Trophoblast cell (in vitro differentiated cells and primary cell): Measurements from ENCODE around the gene CRADD.

Source experiments
- DNase-seq, 2 donors: peaks; one replicate each; pipeline ENCODE4 v3.0.0-alpha.2; 2016
- H2AFZ ChIP-seq: 2 replicates; pipeline ENCODE4 v1.6.1; 2013; ENCODE audit warnings: low read length, moderate library complexity, mild to moderate bottlenecking; ENCODE audit not compliant: insufficient read depth, poor library complexity
- H2AK5ac ChIP-seq: 2 replicates; pipeline ENCODE4 v1.6.1; 2013; ENCODE audit warnings: mild to moderate bottlenecking, low read length
- H2BK120ac ChIP-seq: 2 replicates; pipeline ENCODE4 v1.6.1; 2013; ENCODE audit warnings: low read length, mild to moderate bottlenecking, moderate library complexity; ENCODE audit not compliant: insufficient read depth, poor library complexity
- H2BK12ac ChIP-seq: 2 replicates; pipeline ENCODE4 v1.6.1; 2013; ENCODE audit warnings: mild to moderate bottlenecking, low read length, moderate library complexity
- H2BK5ac ChIP-seq: 2 replicates; pipeline ENCODE4 v1.6.1; 2013; ENCODE audit warnings: low read length, low read depth, moderate library complexity, mild to moderate bottlenecking; ENCODE audit not compliant: poor library complexity
- H3K14ac ChIP-seq: 2 replicates; pipeline ENCODE4 v1.6.1; 2013; ENCODE audit warnings: mild to moderate bottlenecking, low read length
- H3K18ac ChIP-seq: 2 replicates; pipeline ENCODE4 v1.6.1; 2013; ENCODE audit warnings: mild to moderate bottlenecking, low read length
- H3K23ac ChIP-seq: 2 replicates; pipeline ENCODE4 v1.6.1; 2013; ENCODE audit warnings: low read length
- H3K27ac ChIP-seq: 2 replicates; pipeline ENCODE4 v1.5.1; 2013; ENCODE audit warnings: low read depth, mild to moderate bottlenecking, inconsistent platforms, low read length, moderate library complexity
- H3K27me3 ChIP-seq: 2 replicates; pipeline ENCODE4 v1.6.1; 2013; ENCODE audit warnings: inconsistent platforms, mild to moderate bottlenecking, low read length, moderate library complexity; ENCODE audit not compliant: insufficient read depth
- H3K36me3 ChIP-seq, 2 experiments: 1 replicate in 1 of 2; 2 replicates in 1 of 2; pipeline ENCODE4 v1.6.1; 2013; ENCODE audit warnings: low read length in 2 of 2, mild to moderate bottlenecking in 2 of 2, moderate library complexity in 1 of 2; ENCODE audit not compliant: insufficient read depth in 2 of 2, control insufficient read depth in 1 of 2
- H3K4ac ChIP-seq: 2 replicates; pipeline ENCODE4 v1.6.1; 2013; ENCODE audit warnings: low read depth, mild to moderate bottlenecking, low read length, moderate library complexity
- H3K4me1 ChIP-seq, 2 experiments: 1 replicate in 1 of 2; 2 replicates in 1 of 2; pipeline ENCODE4 v1.6.1; 2013; ENCODE audit warnings: low read length in 2 of 2, mild to moderate bottlenecking in 2 of 2, moderate library complexity in 1 of 2; ENCODE audit not compliant: insufficient read depth in 2 of 2, control insufficient read depth in 1 of 2
- H3K4me2 ChIP-seq: 2 replicates; pipeline ENCODE4 v1.6.1; 2013; ENCODE audit warnings: inconsistent platforms, mild to moderate bottlenecking, low read length, moderate library complexity
- H3K4me3 ChIP-seq: 2 replicates; pipeline ENCODE4 v1.5.1; 2013; ENCODE audit warnings: mild to moderate bottlenecking, low read depth, low read length, inconsistent platforms
- H3K79me1 ChIP-seq: one replicate; pipeline ENCODE4 v1.6.1; 2013; ENCODE audit warnings: low read length
- H3K79me2 ChIP-seq: 2 replicates; pipeline ENCODE4 v1.6.1; 2013; ENCODE audit warnings: low read length, mild to moderate bottlenecking; ENCODE audit not compliant: control insufficient read depth, insufficient read depth, poor library complexity
- H3K9ac ChIP-seq: 2 replicates; pipeline ENCODE4 v1.6.1; 2013; ENCODE audit warnings: mild to moderate bottlenecking, low read length
- H3K9me3 ChIP-seq: 2 replicates; pipeline ENCODE4 v1.6.1; 2013; ENCODE audit warnings: low read depth, mild to moderate bottlenecking, control low read depth, inconsistent platforms, low read length; ENCODE audit not compliant: insufficient read depth
- H4K12ac ChIP-seq: 2 replicates; pipeline ENCODE4 v1.6.1; 2013; ENCODE audit warnings: low read depth, mild to moderate bottlenecking, low read length, moderate library complexity
- H4K8ac ChIP-seq: 2 replicates; pipeline ENCODE4 v1.6.1; 2013; ENCODE audit warnings: low read depth, mild to moderate bottlenecking, low read length, moderate library complexity
- H4K91ac ChIP-seq: one replicate; pipeline ENCODE4 v1.6.1; 2013; ENCODE audit warnings: low read depth, mild to moderate bottlenecking, low read length, moderate library complexity
- WGBS: extraction: QIAGEN DNeasy Blood & Tissue Kit; methylation state at CpG from one replicate; pipeline ENCODE4 v1.1.7; 2013; ENCODE audit warnings: missing lambda C conversion rate; ENCODE audit not compliant: insufficient read length, insufficient coverage; ENCODE audit errors: extremely low coverage; 5-methylcytosine and 5-hydroxymethylcytosine counted together

The CRADD gene

GRCh38 chr12:93762912-93763553 is 85.9 kb downstream of the CRADD start:
- Histone ChIP-seq H3K4me2 (no peak overlapping the region), H4K12ac (no peak overlapping the region), H3K23ac (no peak overlapping the region), H3K18ac (no peak overlapping the region), H2AFZ (no peak overlapping the region), H3K79me2 (no peaks in the 10 kb centered on the region), H3K14ac (no peak overlapping the region), H2BK5ac (no peak overlapping the region), H3K4me1 (no peaks in the 10 kb centered on the region), H3K4me3 (no peak overlapping the region), H3K79me1 (no peaks in the 10 kb centered on the region), H3K9ac (no peak overlapping the region), H4K91ac (no peak overlapping the region), H3K27me3 (no peaks in the 10 kb centered on the region), H4K8ac (no peak overlapping the region), H3K27ac (no peak overlapping the region), H3K4ac (no peak overlapping the region), H3K36me3 (no peaks in the 10 kb centered on the region), H3K9me3 (no peaks in the 10 kb centered on the region), H2BK12ac (no peak overlapping the region), H2AK5ac (no peak overlapping the region), H2BK120ac (no peak overlapping the region)
- WGBS, result no CpG with 5 or more reads among the region's 3 CpGs
- no peak for DNase-seq

- no peak overlapping the region for H3K23ac ChIP-seq
- no peaks in the 10 kb centered on the region for H3K36me3 ChIP-seq
- no peak overlapping the region for H3K18ac ChIP-seq
- WGBS, result no CpG with 5 or more reads among the region's 3 CpGs
- no peak overlapping the region for H2BK12ac ChIP-seq
- H3K4ac ChIP-seq, result no peak overlapping the region
- no peak overlapping the region for H4K8ac ChIP-seq
- H3K4me3 ChIP-seq, result no peak overlapping the region
- no peaks in the 10 kb centered on the region for H3K79me1 ChIP-seq
- no peak overlapping the region for H2BK120ac ChIP-seq
- no peaks in the 10 kb centered on the region for H3K4me1 ChIP-seq
- no peak overlapping the region for H3K27ac ChIP-seq
- no peak overlapping the region for H4K12ac ChIP-seq
- H3K4me2 ChIP-seq, result no peak overlapping the region
- H3K79me2 ChIP-seq, result no peaks in the 10 kb centered on the region
- no peaks in the 10 kb centered on the region for H3K9me3 ChIP-seq
- H2AFZ ChIP-seq, result no peak overlapping the region
- no peak overlapping the region for H3K14ac ChIP-seq
- DNase-seq, result no peak
- no peaks in the 10 kb centered on the region for H3K27me3 ChIP-seq
- H4K91ac ChIP-seq, result no peak overlapping the region
- no peak overlapping the region for H2AK5ac ChIP-seq
- no peak overlapping the region for H2BK5ac ChIP-seq
- no peak overlapping the region for H3K9ac ChIP-seq
Measured at GRCh38 chr12:93763746-93764147, 86.6 kb downstream of the CRADD start.

- Histone ChIP-seq H4K8ac (no peak overlapping the region), H3K79me2 (no peaks in the 10 kb centered on the region), H3K4me2 (no peak overlapping the region), H3K9ac (no peak overlapping the region), H3K18ac (no peak overlapping the region), H3K14ac (no peak overlapping the region), H2BK5ac (no peak overlapping the region), H3K4me1 (no peaks in the 10 kb centered on the region), H4K12ac (no peak overlapping the region), H2AK5ac (no peak overlapping the region), H3K4ac (no peak overlapping the region), H3K4me3 (no peak overlapping the region), H2BK120ac (no peak overlapping the region), H3K23ac (no peak overlapping the region), H3K9me3 (no peaks in the 10 kb centered on the region), H2AFZ (no peak overlapping the region), H3K36me3 (no peaks in the 10 kb centered on the region), H3K79me1 (no peaks in the 10 kb centered on the region), H4K91ac (no peak overlapping the region), H3K27me3 (no peaks in the 10 kb centered on the region), H3K27ac (no peak overlapping the region), H2BK12ac (no peak overlapping the region)
- no peak for DNase-seq
- WGBS, result no CpG with 5 or more reads among the region's 2 CpGs
Measured at GRCh38 chr12:93766371-93766770, 89.2 kb downstream of the CRADD start.

- H3K4me2 ChIP-seq, result no peak overlapping the region
- no peak overlapping the region for H3K9ac ChIP-seq
- H3K36me3 ChIP-seq, result no peaks in the 10 kb centered on the region
- no peaks in the 10 kb centered on the region for H3K9me3 ChIP-seq
- H2AK5ac ChIP-seq, result no peak overlapping the region
- H2BK12ac ChIP-seq, result no peak overlapping the region
- H3K4ac ChIP-seq, result no peak overlapping the region
- no peaks in the 10 kb centered on the region for H3K4me1 ChIP-seq
- H3K27ac ChIP-seq, result no peak overlapping the region
- no peak overlapping the region for H4K12ac ChIP-seq
- WGBS, result no CpG with 5 or more reads among the region's 6 CpGs
- H3K79me1 ChIP-seq, result no peaks in the 10 kb centered on the region
- peak; percentile 20 to 62 for DNase-seq
- H3K18ac ChIP-seq, result no peak overlapping the region
- H3K79me2 ChIP-seq, result no peaks in the 10 kb centered on the region
- H2BK120ac ChIP-seq, result no peak overlapping the region
- no peak overlapping the region for H4K91ac ChIP-seq
- no peaks in the 10 kb centered on the region for H3K27me3 ChIP-seq
- no peak overlapping the region for H3K4me3 ChIP-seq
- no peak overlapping the region for H2BK5ac ChIP-seq
- H3K14ac ChIP-seq, result no peak overlapping the region
- H2AFZ ChIP-seq, result no peak overlapping the region
- no peak overlapping the region for H4K8ac ChIP-seq
- H3K23ac ChIP-seq, result no peak overlapping the region
Measured at GRCh38 chr12:93766796-93767523, 89.8 kb downstream of the CRADD start.
